NCI-H446 treated with DMSO at 0.1 percent for 48 hours (cell line): ENCODE measurements around the gene CUX1.
"Not testable (repeated sequence)": the region's sequence is repeated elsewhere in the genome, so short reads cannot be mapped to it uniquely, and the experiment has no call there.

Experiments used
- DNase-seq: peaks from one replicate; lab custom pipeline; 2025; lab: John Stamatoyannopoulos, UW

The CUX1 gene

DNA sequence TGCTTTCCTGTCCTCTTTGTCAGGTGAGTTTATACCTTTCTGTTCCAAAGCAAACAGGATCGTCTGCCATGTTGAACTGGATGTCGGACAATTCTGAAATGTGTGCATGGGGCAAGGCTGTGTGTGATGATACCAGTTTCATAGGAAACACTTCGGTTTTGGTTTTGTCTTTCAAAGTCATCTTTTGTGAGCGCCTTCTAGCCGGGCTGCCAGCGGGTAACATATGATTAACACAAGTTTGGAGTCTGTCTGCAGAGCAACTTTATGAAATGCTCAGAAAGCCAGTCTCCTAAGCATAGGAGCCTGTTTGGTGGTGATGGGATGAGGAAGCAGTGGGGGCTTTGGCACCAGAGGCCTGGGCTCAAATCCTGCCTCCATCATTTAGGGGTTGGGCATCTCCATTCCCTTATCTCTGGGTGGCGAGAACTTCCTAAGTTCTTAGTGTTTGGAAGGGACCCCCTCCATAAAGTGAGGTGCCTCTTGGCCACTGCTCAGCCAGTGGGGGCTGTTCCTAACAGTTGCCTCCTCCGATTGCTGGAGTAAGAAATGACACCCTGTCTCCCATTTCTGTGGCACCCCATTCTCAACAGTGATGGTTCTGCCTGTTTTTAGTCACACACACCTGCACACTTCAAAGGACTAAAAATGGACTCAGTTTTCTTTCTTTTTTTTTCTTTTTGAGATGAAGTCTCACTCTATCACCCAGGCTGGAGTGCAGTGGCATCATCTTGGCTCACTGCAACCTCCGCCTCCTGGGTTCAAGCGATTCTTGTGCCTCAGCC lies 36.8 kb downstream of the CUX1 start:
- no peak for DNase-seq

DNA sequence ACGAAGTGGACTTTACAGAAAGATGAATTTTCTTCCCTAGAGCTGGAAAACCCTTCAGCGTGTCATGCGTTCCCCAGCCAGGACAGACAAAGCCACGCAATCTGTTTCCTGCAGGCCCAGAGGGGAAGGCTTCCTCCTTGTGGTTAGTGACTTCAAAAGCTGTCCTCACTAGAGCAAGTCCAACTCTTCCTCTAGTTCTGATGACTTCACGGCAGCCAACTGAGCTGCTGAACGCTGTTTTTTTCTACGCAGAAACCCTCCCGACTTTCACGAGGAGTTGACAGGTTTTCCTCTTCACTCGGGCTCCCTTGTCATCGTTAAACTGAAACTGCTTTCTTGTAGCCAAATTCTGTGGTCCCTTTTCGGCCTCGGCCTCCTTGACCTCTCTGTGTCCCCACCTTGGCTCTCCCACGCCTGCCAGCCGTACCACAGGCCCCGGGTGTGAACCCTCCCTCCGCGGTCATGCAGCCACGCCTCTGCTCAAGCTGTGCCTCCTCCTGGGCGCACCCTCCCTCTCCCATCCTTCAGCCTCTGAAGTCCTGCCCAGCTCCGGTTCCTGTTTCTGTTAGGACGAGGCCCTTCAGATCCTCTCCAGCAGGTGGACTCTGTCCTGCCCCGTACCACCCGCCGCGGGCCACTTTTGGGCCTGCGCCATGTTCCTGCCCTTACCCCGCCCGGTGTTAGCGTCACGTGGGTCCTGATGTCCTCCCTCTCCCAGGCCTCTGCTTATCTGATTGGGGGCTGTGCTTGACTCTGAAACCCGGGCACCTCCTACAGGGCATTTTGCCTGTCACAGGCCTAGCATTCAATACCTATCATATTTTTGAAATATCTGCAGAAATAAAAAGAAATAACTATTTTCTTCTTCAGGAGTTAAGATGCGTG lies 39.3 kb downstream of the CUX1 start:
- no peak for DNase-seq

- DNase-seq, result no peak
These were observed 40.0 kb downstream of the CUX1 start for GRCh38 chr7:101857358-101857811.

DNA sequence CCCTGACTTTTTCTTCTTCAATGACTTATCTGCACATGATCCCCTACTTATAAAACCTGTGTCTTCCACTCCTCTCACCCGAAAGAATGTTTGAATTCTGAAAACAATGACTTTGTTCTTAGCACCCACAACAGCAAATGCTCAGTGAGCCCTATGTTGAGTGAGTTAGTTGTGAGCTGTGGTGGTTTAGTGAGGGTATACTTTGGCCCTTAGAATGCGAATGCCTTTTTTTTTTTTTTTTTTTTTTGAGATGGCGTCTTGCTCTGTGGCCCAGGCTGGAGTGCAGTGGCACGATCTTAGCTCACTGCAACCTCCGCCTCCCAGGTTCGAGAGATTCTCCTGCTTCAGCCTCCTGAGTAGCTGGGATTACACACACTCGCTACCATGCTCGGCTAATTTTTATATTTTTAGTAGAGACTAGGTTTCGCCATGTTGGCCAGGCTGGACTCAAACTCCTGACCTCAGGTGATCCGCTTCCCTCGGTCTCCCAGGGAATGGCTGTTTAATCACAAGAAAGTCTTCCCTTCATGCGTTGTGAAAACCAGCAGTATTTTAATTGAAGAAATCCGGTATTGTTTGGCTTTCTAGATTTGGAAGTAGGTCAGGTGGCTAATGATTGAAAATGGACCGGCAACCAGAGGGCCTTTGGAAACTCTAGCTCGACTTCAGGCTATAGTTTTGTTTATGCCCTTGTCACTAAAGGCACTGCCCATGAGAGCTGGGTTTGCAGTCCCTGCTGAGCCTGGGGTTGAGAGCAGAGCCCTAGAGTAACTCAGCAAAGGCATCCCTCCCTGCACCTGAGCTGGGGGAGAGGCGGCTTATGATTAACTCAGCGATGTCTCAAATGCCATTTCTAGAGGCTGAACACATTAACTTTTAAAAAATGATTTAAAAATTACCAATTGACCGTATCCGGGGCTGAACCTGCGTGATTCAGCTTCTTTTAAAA lies 41.3 kb downstream of the CUX1 start:
- DNase-seq, result no peak

DNA sequence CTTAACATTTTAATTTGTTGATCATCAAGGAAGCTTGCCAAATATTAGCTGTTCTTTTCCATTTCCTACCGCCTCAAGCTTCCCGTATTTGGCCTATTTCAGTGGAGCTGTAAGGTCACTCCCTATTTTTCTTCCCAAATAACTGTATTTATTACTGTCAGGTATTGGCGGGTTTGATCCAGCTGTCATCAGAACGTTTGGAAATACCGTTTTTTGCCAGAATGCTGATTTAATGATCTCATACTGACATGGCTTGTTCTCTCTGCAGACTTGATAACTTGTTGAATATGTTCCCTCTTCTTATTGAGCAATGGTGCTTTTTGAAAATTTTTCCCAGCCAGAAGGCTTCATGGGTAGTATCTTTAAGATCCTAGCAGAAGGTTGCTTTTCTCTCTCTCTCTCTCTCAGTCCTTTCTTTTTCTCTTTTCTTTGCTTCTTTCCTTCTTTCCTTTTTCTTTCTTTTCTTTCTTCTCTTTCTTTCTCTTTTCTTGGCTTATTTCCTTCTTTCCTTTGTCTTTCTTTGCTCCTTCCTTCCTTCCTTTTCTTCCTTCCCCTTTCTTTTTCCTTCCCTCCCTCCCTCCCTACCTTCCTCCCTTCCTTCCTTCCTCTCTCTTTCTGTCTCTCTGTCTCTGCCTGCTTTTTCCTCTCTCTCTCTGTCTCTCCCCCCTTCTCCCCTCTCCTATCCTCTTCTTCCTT lies 42.1 kb downstream of the CUX1 start:
- DNase-seq, result no peak

- DNase-seq, result no peak
These were observed 43.1 kb downstream of the CUX1 start for GRCh38 chr7:101860316-101861217.

DNA sequence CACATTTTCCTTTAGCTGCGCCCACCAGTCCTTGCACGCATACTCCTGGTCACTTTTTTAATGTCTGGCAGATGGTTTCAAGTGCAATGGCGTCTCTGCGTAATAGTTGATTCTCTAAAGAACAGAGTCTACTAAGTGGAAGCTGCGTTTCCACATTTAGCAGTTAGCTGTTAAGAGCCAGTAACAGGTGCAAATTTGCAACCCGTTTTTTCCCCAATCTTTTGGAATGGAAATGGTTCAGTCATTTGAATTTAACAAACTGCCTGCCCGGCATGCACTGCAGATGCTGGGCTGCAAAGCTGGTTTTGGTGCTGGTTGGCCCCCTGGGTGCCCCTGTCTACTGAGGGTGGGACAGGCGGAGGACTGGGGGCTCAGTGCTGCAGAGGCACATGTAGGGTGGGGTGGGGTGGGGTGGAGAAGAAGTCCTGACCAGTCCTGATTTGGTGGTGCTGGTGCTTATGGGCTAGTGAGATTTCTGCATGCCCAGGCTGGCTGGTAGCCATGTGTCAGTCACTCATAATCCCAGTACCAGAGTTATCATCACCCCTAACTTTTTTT lies 43.9 kb downstream of the CUX1 start:
- DNase-seq, result no peak

DNA sequence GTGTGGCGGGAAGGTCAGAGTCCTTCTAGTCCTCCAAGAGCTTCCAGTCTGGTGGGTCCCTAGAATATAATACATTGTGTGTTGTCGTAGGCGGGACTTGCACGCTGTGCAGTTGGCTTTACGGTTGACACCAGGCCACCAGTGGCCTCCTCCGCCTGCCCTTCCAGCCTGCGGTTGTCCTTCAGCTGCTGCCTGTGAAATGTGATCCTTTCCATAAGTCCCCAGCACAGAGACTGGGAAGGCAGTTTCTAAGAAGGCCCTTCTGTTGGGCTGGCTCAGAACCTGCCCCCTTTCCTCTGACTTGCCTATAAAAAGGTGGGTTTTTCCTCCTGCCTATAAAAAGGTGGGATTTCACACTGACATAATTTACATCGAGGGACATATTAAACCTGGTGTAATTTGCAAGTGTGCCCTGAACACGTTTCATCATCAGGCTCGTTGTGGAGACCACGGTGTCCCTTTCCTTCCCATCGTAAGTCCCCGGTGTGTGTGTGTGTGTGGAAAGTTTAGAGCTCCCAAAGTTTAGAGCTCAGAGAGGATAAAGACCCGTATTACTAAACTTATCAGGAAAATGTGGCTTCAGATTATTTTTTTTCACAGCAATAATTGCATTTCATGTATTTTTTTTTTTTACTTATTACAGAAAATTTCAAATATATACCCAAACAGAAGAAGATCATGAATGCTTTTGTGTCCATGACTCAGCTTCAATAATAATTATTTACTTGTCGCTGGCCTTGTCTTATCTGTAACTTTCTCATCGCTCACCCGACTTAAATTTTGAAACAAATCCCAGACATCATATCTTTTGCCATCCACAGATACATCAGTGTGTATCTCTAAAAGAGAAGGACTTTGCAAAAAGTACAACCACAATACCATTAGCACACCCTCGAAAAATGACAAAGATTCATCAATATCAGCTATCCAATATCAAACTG lies 45.1 kb downstream of the CUX1 start:
- no peak for DNase-seq

GRCh38 chr7:101863598-101863997 lies 46.2 kb downstream of the CUX1 start:
- no peak for DNase-seq

DNA sequence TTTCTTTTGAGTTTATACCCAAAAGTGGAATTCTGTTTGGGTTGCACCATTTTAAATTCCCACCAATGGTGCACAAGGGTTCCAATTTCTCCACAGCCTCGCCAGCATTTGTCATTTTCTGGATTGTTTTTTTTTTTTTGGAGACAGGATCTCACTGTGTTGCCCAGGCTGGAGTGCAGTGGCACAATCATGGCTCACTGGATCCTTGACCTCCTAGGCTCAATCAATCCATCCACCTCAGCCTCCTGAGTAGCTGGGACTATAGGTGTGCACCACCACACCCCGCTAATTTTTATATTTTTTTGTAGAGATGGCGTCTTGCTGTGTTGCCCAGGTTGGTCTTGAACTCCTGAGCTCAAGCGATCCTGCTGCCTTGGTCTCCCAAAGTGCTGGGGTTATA lies 46.6 kb downstream of the CUX1 start:
- DNase-seq, result no peak

- DNase-seq, result no peak
These were observed 47.6 kb downstream of the CUX1 start for GRCh38 chr7:101865031-101865430.

- DNase-seq, result no peak
These were observed 48.0 kb downstream of the CUX1 start for GRCh38 chr7:101865455-101865854.

GRCh38 chr7:101866328-101866727 lies 48.9 kb downstream of the CUX1 start:
- DNase-seq, result no peak

DNA sequence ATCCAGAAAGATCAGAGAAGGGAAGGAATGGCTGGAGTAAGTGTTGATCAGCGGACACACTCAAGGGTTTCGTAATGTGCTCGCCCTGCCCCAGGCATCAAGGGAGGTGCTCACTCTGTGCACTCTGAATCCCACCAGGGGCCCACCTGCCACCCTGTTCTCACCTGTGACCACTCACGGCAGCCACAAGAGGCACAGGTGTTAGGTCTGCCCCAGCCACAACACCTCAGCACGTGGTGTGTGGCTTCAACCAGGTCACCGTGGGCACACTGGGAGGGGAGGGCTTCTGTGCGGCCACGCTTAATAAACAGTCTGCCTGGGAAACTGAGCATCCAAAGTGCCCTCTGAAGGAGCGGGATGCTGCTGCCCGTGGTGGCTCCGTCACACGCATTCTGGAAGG lies 49.8 kb downstream of the CUX1 start:
- no peak for DNase-seq

GRCh38 chr7:101867681-101868080 lies 50.3 kb downstream of the CUX1 start:
- DNase-seq, result not testable (repeated sequence)

- DNase-seq, result no peak
These were observed 50.9 kb downstream of the CUX1 start for GRCh38 chr7:101868191-101868950.

GRCh38 chr7:101869026-101869900 lies 51.8 kb downstream of the CUX1 start:
- no peak for DNase-seq
